Measurements from ENCODE around the gene CORO2A. TPM values are rescaled to one million over a fixed set of nuclear protein-coding genes. Genes with fewer than 3 reads are reported as not detected.
A peak's percentile ranks its signal among the peaks of the same experiment; 100 is the strongest.

The CORO2A gene
- total and polyA plus RNA-seq, 2 of the 13 experiments (the other 11 are each of a cell fraction or from before 2014, with no cell fraction given): 14.4 to 15.3 TPM

DNA sequence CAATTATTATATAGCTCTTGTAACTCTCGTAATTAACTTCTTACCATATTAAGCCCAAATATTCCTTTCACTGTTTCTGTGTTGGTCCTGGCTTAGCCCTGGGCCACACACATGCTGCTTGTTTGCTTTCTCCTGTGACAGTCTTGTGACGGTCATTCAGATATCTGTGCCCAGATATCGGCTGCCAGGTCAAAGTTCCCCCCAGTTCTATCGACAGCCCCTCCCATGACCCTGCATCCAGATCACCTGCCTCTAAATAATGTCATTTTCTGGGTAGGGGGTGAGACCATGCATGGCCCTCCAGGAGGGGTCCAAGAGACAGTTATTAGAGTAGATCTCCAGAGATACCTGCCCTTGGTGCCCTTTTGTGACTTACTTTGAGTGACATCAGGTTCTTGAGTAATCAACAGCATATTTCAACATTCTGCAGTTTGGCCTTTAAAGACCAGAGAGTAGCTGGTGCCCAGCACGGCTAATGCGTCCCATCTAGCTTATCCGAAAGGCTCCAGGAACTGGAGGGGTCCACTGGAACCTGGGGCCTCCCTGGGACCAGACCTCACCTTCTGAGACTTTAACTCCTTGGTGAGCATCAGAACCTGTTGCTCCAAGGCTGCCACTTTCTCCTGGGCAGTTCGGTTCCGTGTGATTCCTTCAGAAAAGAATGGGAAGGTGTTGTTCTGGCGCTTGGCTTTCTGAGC lies 36.1 kb upstream of the CORO2A start (continued):
- TF ChIP-seq, protein P1, sequence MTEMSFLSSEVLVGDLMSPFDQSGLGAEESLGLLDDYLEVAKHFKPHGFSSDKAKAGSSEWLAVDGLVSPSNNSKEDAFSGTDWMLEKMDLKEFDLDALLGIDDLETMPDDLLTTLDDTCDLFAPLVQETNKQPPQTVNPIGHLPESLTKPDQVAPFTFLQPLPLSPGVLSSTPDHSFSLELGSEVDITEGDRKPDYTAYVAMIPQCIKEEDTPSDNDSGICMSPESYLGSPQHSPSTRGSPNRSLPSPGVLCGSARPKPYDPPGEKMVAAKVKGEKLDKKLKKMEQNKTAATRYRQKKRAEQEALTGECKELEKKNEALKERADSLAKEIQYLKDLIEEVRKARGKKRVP (CRISPR knock-in tag; IDR thresholded peaks at IDR 0.05): peak in 1 of 2 experiments; percentile 91; a peak in 2 of 4 replicates
- TF ChIP-seq ZNF468 (CRISPR knock-in tag; IDR thresholded peaks at IDR 0.05) (no peak), ZNF496 (CRISPR knock-in tag; IDR thresholded peaks at IDR 0.05; ENCODE audit: insufficient replicate concordance) (no peak), ZNF331 (CRISPR knock-in tag; IDR thresholded peaks at IDR 0.05) (no peak), WIZ (CRISPR knock-in tag; IDR thresholded peaks at IDR 0.05) (no peak), NR2F2 (IDR thresholded peaks at IDR 0.05; ENCODE audit: borderline replicate concordance, low read depth) (0 out of 2 replicates have a peak, but pooled peaks have one; percentile 25), ZNF567 (CRISPR knock-in tag; IDR thresholded peaks at IDR 0.05; ENCODE audit: borderline replicate concordance) (no peak), POLR2A (IDR thresholded peaks at IDR 0.05; ENCODE audit: insufficient read depth in 1 of 2, low read depth in 2 of 2, low read length in 2 of 2) (peak in 1 of 2 experiments; percentile 49; a peak in 1 of 4 replicates), ZNF205 (CRISPR knock-in tag; IDR thresholded peaks at IDR 0.05) (no peak)
- TF ChIP-seq, protein P2, sequence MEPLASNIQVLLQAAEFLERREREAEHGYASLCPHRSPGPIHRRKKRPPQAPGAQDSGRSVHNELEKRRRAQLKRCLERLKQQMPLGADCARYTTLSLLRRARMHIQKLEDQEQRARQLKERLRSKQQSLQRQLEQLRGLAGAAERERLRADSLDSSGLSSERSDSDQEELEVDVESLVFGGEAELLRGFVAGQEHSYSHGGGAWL (CRISPR knock-in tag; IDR thresholded peaks at IDR 0.05): no peak
- TF ChIP-seq, protein P3, sequence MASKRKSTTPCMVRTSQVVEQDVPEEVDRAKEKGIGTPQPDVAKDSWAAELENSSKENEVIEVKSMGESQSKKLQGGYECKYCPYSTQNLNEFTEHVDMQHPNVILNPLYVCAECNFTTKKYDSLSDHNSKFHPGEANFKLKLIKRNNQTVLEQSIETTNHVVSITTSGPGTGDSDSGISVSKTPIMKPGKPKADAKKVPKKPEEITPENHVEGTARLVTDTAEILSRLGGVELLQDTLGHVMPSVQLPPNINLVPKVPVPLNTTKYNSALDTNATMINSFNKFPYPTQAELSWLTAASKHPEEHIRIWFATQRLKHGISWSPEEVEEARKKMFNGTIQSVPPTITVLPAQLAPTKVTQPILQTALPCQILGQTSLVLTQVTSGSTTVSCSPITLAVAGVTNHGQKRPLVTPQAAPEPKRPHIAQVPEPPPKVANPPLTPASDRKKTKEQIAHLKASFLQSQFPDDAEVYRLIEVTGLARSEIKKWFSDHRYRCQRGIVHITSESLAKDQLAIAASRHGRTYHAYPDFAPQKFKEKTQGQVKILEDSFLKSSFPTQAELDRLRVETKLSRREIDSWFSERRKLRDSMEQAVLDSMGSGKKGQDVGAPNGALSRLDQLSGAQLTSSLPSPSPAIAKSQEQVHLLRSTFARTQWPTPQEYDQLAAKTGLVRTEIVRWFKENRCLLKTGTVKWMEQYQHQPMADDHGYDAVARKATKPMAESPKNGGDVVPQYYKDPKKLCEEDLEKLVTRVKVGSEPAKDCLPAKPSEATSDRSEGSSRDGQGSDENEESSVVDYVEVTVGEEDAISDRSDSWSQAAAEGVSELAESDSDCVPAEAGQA (IDR thresholded peaks at IDR 0.05; ENCODE audit: low read depth): no peak
- TF ChIP-seq, protein P3 (CRISPR knock-in tag; IDR thresholded peaks at IDR 0.05; ENCODE audit: borderline replicate concordance): no peak
- TF ChIP-seq, protein P4, sequence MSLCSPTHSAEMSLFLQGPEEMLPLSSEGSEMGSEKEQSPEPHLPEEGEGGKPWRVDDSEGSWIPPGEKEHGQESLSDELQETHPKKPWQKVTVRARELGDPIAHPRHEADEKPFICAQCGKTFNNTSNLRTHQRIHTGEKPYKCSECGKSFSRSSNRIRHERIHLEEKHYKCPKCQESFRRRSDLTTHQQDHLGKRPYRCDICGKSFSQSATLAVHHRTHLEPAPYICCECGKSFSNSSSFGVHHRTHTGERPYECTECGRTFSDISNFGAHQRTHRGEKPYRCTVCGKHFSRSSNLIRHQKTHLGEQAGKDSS (CRISPR knock-in tag; IDR thresholded peaks at IDR 0.05; ENCODE audit: borderline replicate concordance, low read depth): no peak
- TF ChIP-seq, protein P5, sequence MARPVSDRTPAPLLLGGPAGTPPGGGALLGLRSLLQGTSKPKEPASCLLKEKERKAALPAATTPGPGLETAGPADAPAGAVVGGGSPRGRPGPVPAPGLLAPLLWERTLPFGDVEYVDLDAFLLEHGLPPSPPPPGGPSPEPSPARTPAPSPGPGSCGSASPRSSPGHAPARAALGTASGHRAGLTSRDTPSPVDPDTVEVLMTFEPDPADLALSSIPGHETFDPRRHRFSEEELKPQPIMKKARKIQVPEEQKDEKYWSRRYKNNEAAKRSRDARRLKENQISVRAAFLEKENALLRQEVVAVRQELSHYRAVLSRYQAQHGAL (CRISPR knock-in tag; IDR thresholded peaks at IDR 0.05; ENCODE audit: not compliant biosample characterization): no peak

Measured in HepG2 (cell line).